Inferior parietal cortex (tissue), 1 donor: ENCODE data around the gene KRR1.

ENCODE experiments used
- DNase-seq: peaks from one replicate; pipeline ENCODE4 v3.0.0-alpha.2; 2016; ENCODE audit errors: extremely low spot score

The KRR1 gene

GRCh38 chr12:75511116-75512048 lies at the start of gene KRR1:
Gene KRR1 (minus strand): TSS chr12:75511609. CDS start chr12:75511597, 12 bp downstream.
- peak; percentile 99 for DNase-seq

DNA sequence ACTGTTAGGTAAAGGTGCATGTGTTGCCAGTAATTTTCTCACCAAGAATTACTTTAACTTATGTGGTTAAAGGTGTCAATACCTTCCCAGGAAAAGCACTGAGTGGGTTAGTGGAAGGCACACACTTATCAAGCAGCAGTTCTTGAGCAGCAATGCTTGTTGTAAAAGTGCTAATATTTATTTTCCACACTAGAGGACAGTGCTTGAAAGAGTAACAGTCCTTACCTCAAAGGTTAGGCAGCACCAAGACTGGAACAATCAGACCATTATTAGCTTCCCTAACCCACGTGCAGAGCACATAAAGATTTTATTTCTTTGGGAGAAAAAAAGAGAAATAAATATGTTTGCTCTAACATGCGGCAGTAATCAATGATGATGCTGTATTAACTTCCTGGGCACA lies 48.8 kb upstream of the KRR1 start:
- DNase-seq: peak; percentile 45

- no peak for DNase-seq
Observed at GRCh38 chr12:75558287-75558686, 46.9 kb upstream of the KRR1 start.

DNA sequence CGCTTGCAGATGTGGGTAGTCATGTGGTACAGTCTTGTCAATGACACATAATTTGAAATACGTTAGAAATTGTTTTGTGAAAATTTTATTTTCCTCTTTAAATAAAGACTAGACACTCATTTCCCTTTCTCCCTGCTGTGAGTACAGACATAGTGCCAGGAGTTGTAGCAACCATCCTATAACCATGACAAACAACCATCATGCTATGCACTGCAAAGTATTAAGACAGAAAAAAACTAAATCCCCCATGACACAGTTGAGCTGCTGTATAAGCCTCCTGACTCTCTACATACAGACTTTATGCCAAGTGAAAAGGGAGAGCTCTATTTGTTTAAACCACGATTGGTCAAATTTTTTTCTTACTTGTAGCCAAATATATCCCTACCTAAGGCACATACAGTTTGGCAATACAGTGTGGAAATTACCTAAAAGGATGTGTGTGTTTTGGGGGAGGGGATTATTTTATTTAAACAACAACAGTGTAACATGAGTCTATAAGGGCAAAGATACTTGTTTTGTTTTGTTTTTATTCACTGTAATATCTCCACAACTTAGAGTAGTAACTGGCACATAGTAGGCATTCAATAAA lies 45.0 kb upstream of the KRR1 start:
- no peak for DNase-seq

- no peak for DNase-seq
Observed at GRCh38 chr12:75554556-75554880, 43.1 kb upstream of the KRR1 start.

DNA sequence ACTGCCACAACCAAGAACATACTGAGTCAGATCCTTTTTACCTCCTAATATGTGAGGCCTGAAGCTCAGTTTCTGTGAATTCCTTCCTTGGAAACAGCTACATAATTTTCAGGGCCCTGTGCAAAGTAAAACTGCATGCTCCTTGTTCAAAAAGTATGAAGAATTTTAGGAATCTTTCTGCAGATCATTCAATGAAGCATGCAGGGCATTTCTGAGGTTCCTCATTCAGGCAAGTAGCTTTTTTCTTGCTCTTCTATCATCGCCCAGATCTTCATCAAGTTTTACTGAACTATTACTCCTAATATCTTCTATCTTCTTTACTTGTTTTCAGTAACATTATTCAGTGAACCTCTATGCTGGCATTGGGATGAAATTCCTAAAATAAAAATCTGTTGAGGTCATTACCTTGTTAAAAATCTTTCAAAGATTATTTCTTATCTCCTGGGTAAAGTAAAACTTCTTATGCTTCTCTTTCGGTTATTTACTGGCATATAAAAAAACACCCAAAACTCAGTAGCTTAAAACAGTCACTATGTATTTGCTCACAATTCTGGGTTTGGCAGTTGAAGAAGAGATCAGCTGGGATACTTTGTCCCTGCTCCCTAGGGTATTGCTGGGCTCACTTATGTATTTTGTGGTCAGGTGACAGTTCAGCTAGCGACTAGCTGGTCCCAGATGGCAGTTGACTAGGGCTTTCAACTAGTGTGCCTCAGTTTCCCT lies 42.6 kb upstream of the KRR1 start:
- DNase-seq: no peak

GRCh38 chr12:75553398-75553797 lies 42.0 kb upstream of the KRR1 start:
- no peak for DNase-seq

DNA sequence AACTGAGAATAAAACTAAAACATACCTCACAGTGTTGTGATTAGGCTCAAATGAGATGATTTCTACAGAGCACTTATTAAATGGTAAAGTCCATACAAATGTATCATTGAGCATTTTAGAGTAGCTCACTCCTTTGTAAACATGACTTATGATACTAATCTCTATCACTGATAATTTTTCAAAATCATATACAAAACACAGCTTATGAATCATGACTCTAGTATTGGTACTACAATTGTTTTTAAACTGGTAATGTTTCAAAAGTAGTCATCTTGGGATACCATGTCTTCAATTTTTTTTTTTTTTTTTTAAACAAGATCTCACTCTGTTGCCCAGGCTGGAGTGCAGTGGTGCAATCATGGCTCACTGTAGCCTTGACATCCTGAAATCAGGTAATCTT lies 40.1 kb upstream of the KRR1 start:
- no peak for DNase-seq

DNA sequence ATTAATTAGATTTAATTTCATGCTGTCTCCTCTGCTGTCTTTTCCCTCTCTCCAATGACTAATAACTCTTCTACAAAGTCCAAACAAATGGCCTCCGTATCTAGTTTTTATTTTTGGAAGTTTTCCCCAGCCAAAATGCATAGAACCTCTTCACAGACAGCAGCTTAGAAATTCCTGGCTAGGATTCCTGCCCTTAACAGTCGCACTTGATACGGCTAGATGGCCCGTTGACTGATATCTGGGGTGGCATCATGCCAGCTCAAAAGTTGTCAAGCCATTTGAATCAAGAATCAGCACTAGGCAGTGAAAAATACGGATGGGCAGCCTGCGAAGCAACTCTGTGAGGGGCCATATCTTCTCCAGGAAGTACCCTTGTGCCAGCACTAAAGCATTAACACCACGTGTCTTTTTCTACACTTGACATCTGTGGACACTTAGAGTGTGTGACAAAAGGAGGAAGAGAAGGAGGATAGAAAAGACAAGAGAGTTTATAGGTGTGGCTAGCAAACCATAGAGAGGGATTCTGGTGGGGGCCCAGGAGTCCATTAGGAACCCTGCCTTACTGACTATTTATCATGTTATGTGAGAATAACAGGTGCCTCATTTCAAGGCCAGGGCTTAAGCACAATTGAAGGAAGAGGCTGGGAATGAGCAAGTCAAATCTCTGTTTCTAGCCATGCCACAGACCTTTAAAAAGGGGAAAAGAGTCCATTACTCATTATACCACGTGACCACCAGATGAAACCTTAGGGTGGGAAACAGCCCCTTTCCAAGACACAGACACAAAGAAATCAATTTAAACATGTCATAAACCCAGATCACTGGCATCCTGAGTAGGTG lies 39.2 kb upstream of the KRR1 start:
- DNase-seq: no peak

DNA sequence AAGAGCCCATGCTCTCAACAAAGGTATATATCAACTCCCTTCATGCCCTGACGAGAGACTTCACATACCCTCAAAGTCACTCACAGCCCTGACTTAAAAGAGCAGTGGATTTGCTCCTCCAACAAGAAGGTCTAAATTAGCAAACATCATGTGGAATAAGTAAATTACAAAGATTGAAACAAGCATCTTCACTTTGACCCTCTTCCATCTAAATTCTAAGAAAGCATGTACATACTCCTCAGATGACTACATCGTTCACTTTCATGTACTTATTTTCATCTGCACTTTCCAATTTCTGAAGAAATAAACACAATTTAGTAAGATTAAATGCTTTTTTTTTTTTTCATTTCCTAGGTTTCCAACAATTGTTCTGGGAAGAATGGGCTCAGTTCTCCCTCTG lies 38.6 kb upstream of the KRR1 start:
- no peak for DNase-seq

DNA sequence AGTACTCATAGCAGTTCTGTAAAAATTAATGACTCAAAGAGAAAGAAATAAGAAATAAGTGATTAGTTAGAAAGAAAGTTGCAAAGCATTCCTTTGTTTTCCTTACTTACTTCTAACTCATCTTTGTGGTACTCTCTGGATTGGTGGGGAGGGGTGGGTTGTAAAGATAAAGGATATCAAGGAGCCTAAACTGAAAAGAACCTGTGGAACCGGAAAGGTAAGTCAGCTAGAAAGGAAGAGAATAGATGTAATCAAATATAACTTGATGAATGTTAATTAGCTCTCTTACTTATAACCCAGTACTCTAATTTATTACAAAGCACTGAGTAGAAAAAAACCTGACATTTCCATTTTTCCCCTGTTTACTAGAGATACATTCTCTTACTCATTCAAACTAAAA lies 37.5 kb upstream of the KRR1 start:
- no peak for DNase-seq

DNA sequence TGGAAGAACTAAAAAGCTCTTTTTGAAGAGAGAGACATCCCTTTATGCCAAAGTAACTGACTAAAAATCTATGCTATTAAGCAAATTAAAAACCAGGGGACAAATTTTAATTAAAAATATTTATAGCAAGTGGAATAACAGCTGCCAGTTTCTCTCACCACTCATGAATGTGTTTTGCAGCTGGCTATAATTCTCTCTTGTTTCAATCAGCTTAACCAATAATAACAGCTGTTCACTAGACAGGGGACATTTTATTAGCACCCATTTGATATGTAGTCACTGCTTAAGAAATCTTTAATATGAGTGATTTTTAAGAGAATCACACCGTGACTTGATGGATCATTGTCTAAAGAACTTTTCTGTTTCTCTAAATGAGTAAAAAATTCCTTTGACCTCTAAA lies 34.2 kb upstream of the KRR1 start:
- DNase-seq: no peak

DNA sequence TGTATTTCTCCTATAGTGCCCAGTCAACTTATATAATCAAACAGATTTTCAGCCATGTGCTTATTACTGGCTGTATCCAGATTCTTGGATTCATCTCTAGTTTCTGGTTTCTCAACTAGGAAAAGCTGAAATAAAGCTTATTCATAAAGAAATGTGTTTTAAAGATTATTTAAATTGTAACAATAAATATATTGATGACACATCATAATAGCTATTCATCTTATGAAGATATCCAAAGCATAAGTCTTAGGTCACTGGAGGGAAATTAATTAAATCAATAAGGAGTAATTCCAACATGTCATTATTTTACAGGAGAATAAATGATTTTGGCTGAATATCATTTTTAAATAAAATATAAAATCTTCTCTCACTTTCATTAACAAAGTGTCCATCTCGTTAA lies 32.1 kb upstream of the KRR1 start:
- no peak for DNase-seq

DNA sequence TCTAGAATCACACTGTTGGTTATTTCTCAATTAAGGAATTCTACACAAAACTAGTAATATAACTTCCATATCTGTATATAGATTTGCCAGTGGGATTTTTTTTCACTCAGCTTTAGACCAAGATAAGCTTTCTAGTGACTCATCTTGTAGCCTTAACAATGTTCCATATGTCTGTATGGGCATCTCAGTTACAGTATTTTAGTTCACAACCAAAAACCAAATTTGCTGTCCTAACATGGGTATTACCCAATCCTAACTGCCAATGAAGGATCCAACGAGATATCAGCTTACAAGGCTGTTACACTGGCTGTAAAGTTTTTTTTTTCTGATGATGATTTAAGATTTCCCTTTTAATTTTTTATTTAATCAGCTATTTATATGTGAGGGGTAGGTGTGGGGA lies 31.5 kb upstream of the KRR1 start:
- DNase-seq: no peak

DNA sequence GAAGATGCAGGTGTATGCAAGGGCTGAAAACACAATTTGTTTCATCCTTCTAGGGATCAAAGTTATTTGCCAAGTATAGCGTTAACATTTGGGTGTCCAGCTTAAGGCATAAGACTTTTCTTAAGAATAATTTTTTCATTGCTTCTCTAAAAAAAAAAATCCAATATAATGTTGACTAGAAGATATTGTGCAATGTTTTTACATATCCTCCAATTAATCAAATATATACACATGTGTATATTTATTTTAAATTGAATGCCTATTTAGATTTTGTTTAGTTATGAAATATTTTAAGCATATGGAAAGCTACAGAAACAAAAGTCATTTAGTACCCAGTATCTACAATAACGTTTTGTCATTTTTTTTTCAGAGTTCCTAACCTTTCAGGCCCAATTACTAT lies 28.5 kb upstream of the KRR1 start:
- DNase-seq: no peak

GRCh38 chr12:75533239-75533638 lies 21.8 kb upstream of the KRR1 start:
- DNase-seq: no peak

- no peak for DNase-seq
Observed at GRCh38 chr12:75529826-75530225, 18.4 kb upstream of the KRR1 start.

GRCh38 chr12:75529316-75529715 lies 17.9 kb upstream of the KRR1 start:
- DNase-seq: no peak

DNA sequence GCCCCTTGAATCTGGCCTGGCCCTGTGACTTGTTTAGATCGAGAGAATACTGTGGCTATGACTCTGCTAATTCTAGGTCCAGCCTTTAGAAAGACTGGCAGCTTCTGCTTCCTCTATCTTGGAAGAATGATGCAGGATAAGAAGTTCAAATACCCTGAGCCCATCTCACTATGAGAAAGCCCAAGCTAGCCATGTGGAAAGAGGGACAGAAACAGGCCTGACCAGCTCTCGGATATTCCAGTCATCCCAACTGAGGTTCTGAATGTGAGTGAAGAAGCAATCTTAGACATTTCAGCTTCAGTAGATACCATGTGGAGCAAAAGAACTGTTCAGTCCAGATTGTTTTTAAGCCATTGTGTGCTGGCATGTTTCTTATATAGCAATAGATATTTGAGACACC lies 17.3 kb upstream of the KRR1 start:
- no peak for DNase-seq

- no peak for DNase-seq
Observed at GRCh38 chr12:75528272-75528671, 16.9 kb upstream of the KRR1 start.

GRCh38 chr12:75526655-75527511 lies 15.5 kb upstream of the KRR1 start:
- DNase-seq: peak; percentile 68
